Upper lobe of left lung (tissue), 4 donors: ENCODE results near the gene ALCAM.

ENCODE experiments used
- EP300 ChIP-seq, 4 donors: sonication (generic); formaldehyde crosslinking; IDR thresholded peaks; one replicate each; pipeline ENCODE4 v1.5.1; 2017; ENCODE audit warnings: antibody characterized with exemption in 4 of 4, control low read depth in 2 of 4
- POLR2A ChIP-seq, 4 donors: fragments of 450-650 bp; IDR thresholded peaks; one replicate each; pipeline ENCODE4 v1.5.1; 2016 to 2017; ENCODE audit warnings: antibody characterized with exemption in 4 of 4, mild to moderate bottlenecking in 2 of 4
- POLR2AphosphoS5 ChIP-seq, 2 donors: sonication (generic); formaldehyde crosslinking; IDR thresholded peaks; one replicate each; pipeline ENCODE4 v1.5.1; 2017; ENCODE audit warnings: antibody characterized with exemption in 2 of 2
- TF ChIP-seq, protein P1 (sequence below), 6 experiments: fragments of 450-650 bp in 4 of 6; fragments of 200-600 bp in 2 of 6; sonication (generic) in 2 of 6; IDR thresholded peaks; one replicate each; pipeline ENCODE4 v1.5.1; 2016 to 2019; ENCODE audit warnings: antibody characterized with exemption in 6 of 6

DNA sequence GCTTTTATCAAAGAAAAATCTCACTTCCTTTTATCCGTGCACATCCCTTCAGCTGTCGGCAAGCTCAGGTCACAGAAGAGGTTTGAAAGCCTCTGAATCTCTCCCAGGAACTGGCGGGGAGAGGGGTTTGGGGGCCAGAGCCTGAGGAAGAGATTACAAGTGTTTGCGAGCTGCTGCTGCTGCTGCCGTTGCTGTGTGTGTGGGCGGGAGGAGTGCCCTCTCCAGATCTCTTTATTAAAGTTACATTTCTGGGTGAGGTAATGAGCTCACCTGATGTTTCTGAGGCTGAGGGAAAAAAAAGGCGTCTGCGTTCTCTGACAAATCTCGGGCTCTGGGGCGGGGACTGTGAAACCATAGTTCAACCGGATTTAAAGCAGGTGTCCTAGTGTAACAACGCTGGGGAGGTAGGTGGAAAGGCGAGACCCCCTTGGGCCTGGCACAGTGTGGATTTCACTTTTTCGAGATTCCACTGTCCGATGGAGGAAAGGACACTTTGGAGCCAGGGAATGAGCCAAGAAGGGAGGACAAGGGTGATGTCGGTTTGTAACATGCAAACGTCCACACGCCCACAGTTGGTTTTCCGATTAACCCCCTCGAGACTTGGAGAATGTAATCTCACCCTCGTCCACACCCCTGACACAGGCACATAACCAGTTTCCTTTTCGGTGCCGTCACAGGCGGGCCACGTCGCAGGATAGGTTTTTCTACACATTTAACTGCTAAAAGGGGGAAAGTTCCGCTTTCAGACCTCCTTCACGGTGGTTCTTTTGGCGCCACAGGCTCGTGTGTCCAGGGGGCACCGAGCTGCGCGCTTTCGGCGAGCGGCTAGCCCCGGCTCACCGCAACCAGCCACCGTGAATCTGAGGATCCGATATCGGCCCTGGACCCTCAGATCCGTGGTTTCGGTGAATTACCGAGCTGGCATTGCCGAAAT, 2.1 kb downstream of the ALCAM start:
- TF ChIP-seq, protein P1, sequence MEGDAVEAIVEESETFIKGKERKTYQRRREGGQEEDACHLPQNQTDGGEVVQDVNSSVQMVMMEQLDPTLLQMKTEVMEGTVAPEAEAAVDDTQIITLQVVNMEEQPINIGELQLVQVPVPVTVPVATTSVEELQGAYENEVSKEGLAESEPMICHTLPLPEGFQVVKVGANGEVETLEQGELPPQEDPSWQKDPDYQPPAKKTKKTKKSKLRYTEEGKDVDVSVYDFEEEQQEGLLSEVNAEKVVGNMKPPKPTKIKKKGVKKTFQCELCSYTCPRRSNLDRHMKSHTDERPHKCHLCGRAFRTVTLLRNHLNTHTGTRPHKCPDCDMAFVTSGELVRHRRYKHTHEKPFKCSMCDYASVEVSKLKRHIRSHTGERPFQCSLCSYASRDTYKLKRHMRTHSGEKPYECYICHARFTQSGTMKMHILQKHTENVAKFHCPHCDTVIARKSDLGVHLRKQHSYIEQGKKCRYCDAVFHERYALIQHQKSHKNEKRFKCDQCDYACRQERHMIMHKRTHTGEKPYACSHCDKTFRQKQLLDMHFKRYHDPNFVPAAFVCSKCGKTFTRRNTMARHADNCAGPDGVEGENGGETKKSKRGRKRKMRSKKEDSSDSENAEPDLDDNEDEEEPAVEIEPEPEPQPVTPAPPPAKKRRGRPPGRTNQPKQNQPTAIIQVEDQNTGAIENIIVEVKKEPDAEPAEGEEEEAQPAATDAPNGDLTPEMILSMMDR (IDR thresholded peaks at IDR 0.05), result no peak
- TF ChIP-seq POLR2A (IDR thresholded peaks at IDR 0.05) (peak in 3 of 4 donors; percentile 18 to 72 (median 40)), EP300 (IDR thresholded peaks at IDR 0.05) (no peak), POLR2AphosphoS5 (IDR thresholded peaks at IDR 0.05) (peak; percentile 10 to 71)
